ENCODE measurements around the gene SLC36A3.

The SLC36A3 gene

GRCh38 chr5:151250346-151251000 is 53.1 kb downstream of the SLC36A3 start:
- Histone ChIP-seq H3K27ac (ENCODE audit: low read length) (peak overlapping the region; percentile 71; the same call in 1 of the 2 replicates), H3K4me3 (ENCODE audit: low read length) (peak overlapping the region; percentile 56; the same call in 1 of the 2 replicates), H3K79me2 (ENCODE audit: low read length) (peaks cover 24% of the 10 kb centered on the region), H4K20me1 (ENCODE audit: insufficient read depth, low read length) (no peaks in the 10 kb centered on the region), H3K4me2 (ENCODE audit: low read depth, low read length) (peak overlapping the region; percentile 91; the same call in 1 of the 2 replicates), H3K9me2 (replicated peaks; ENCODE audit: insufficient read depth, low read length) (no peaks in the 10 kb centered on the region), H3K27me3 (replicated peaks; ENCODE audit: insufficient read depth, low read length) (no peaks in the 10 kb centered on the region), H3K9ac (ENCODE audit: low read length) (peak overlapping the region; percentile 8; the same call in 1 of the 2 replicates), H3K4me1 (ENCODE audit: low read length) (peaks cover 24% of the 10 kb centered on the region), H2AFZ (ENCODE audit: low read length) (no peak overlapping the region), H3K36me3 (replicated peaks; ENCODE audit: insufficient read depth, low read length) (no peaks in the 10 kb centered on the region), H3F3A (ENCODE audit: insufficient read depth, low read length) (peaks cover 29% of the 10 kb centered on the region), H3K9me3 (replicated peaks; ENCODE audit: insufficient read depth, low read length) (no peaks in the 10 kb centered on the region)
- DNase-seq = no peak
- TF ChIP-seq CTCF (IDR thresholded peaks at IDR 0.05; ENCODE audit: low read length) = no peak
- no peak for TF ChIP-seq EZH2 (optimal IDR thresholded peaks at IDR 0.05; ENCODE audit: low read depth, low read length)
- TF ChIP-seq EZH2phosphoT487 (IDR thresholded peaks at IDR 0.05; ENCODE audit: low read length) = no peak

GRCh38 chr5:151249281-151249680 is 54.3 kb downstream of the SLC36A3 start:
- H3K79me2 ChIP-seq (ENCODE audit: low read length) = peaks cover 12% of the 10 kb centered on the region
- peaks cover 12% of the 10 kb centered on the region for H3K4me1 ChIP-seq (ENCODE audit: low read length)
- no peak overlapping the region for H3K27ac ChIP-seq (ENCODE audit: low read length)
- no peaks in the 10 kb centered on the region for H3K36me3 ChIP-seq (replicated peaks; ENCODE audit: insufficient read depth, low read length)
- no peak overlapping the region for H3K4me3 ChIP-seq (ENCODE audit: low read length)
- H3K4me2 ChIP-seq (ENCODE audit: low read depth, low read length) = no peak overlapping the region
- H2AFZ ChIP-seq (ENCODE audit: low read length) = no peak overlapping the region
- H3K9ac ChIP-seq (ENCODE audit: low read length) = no peak overlapping the region
- no peak for TF ChIP-seq CTCF (IDR thresholded peaks at IDR 0.05; ENCODE audit: low read length)
- TF ChIP-seq EZH2 (optimal IDR thresholded peaks at IDR 0.05; ENCODE audit: low read depth, low read length) = no peak
- TF ChIP-seq EZH2phosphoT487 (IDR thresholded peaks at IDR 0.05; ENCODE audit: low read length) = no peak
- H4K20me1 ChIP-seq (ENCODE audit: insufficient read depth, low read length) = no peaks in the 10 kb centered on the region
- H3K27me3 ChIP-seq (replicated peaks; ENCODE audit: insufficient read depth, low read length) = no peaks in the 10 kb centered on the region
- no peaks in the 10 kb centered on the region for H3K9me3 ChIP-seq (replicated peaks; ENCODE audit: insufficient read depth, low read length)
- DNase-seq = no peak
- H3K9me2 ChIP-seq (replicated peaks; ENCODE audit: insufficient read depth, low read length) = no peaks in the 10 kb centered on the region
- H3F3A ChIP-seq (ENCODE audit: insufficient read depth, low read length) = peaks cover 20% of the 10 kb centered on the region

GRCh38 chr5:151248651-151249050 is 54.9 kb downstream of the SLC36A3 start:
- no peak overlapping the region for H3K4me2 ChIP-seq (ENCODE audit: low read depth, low read length)
- H3K27me3 ChIP-seq (replicated peaks; ENCODE audit: insufficient read depth, low read length) = no peaks in the 10 kb centered on the region
- H3F3A ChIP-seq (ENCODE audit: insufficient read depth, low read length) = peaks cover 19% of the 10 kb centered on the region
- H3K9me3 ChIP-seq (replicated peaks; ENCODE audit: insufficient read depth, low read length) = no peaks in the 10 kb centered on the region
- no peak overlapping the region for H3K27ac ChIP-seq (ENCODE audit: low read length)
- H3K4me3 ChIP-seq (ENCODE audit: low read length) = no peak overlapping the region
- H3K4me1 ChIP-seq (ENCODE audit: low read length) = peaks cover 8% of the 10 kb centered on the region
- no peak for TF ChIP-seq EZH2phosphoT487 (IDR thresholded peaks at IDR 0.05; ENCODE audit: low read length)
- no peak for TF ChIP-seq EZH2 (optimal IDR thresholded peaks at IDR 0.05; ENCODE audit: low read depth, low read length)
- no peak for TF ChIP-seq CTCF (IDR thresholded peaks at IDR 0.05; ENCODE audit: low read length)
- no peaks in the 10 kb centered on the region for H3K36me3 ChIP-seq (replicated peaks; ENCODE audit: insufficient read depth, low read length)
- H3K9me2 ChIP-seq (replicated peaks; ENCODE audit: insufficient read depth, low read length) = no peaks in the 10 kb centered on the region
- H4K20me1 ChIP-seq (ENCODE audit: insufficient read depth, low read length) = no peaks in the 10 kb centered on the region
- H3K9ac ChIP-seq (ENCODE audit: low read length) = no peak overlapping the region
- H3K79me2 ChIP-seq (ENCODE audit: low read length) = peaks cover 6% of the 10 kb centered on the region
- DNase-seq = no peak
- no peak overlapping the region for H2AFZ ChIP-seq (ENCODE audit: low read length)
